UCSD-AML1 (cell line): Measurements from ENCODE around the gene LCN6.
"Not testable (repeated sequence)": the region's sequence is repeated elsewhere in the genome, so short reads cannot be mapped to it uniquely, and the experiment has no call there.

Experiments
- DNase-seq: peaks from one replicate; lab custom pipeline; 2025; ENCODE audit not compliant: unreplicated experiment; lab: John Stamatoyannopoulos, UW

Gene LCN6

GRCh38 chr9:136748201-136748600 is at the start of gene LCN6:
TSS of gene LCN6 (minus strand) at chr9:136748525. CDS start at chr9:136748483, 42 bp downstream.
- DNase-seq, result no peak

- not testable (repeated sequence) for DNase-seq
These were observed 48.5 kb upstream of the LCN6 start for GRCh38 chr9:136796775-136797347.

- DNase-seq, result no peak
These were observed 48.0 kb upstream of the LCN6 start, which contains the start of gene CCDC183 for GRCh38 chr9:136796238-136796774. TSS of gene CCDC183 (plus strand) at chr9:136796338. CDS start at chr9:136796398, 60 bp downstream.

- no peak for DNase-seq
These were observed 46.6 kb upstream of the LCN6 start for GRCh38 chr9:136795000-136795348.

GRCh38 chr9:136794281-136794999 is 46.1 kb upstream of the LCN6 start:
- no peak for DNase-seq

GRCh38 chr9:136793086-136793946 is 45.0 kb upstream of the LCN6 start:
- no peak for DNase-seq

- no peak for DNase-seq
These were observed 44.2 kb upstream of the LCN6 start for GRCh38 chr9:136792321-136793085.

GRCh38 chr9:136791516-136792276 is 43.4 kb upstream of the LCN6 start:
- DNase-seq, result peak; percentile 66

- peak; percentile 100 for DNase-seq
These were observed 42.6 kb upstream of the LCN6 start, which contains the start of gene TMEM141 for GRCh38 chr9:136790640-136791515. TSS of gene TMEM141 (plus strand) at chr9:136791344. CDS start at chr9:136791371, 27 bp downstream.

GRCh38 chr9:136789523-136789937 is 41.2 kb upstream of the LCN6 start:
- no peak for DNase-seq

- DNase-seq, result not testable (repeated sequence)
These were observed 40.6 kb upstream of the LCN6 start for GRCh38 chr9:136788644-136789522.

- DNase-seq, result peak; percentile 68
These were observed 39.5 kb upstream of the LCN6 start for GRCh38 chr9:136787690-136788400.

GRCh38 chr9:136786983-136787382 is 38.7 kb upstream of the LCN6 start:
- DNase-seq, result not testable (repeated sequence)

- DNase-seq, result no peak
These were observed 38.1 kb upstream of the LCN6 start for GRCh38 chr9:136786451-136786850.

- DNase-seq, result not testable (repeated sequence)
These were observed 37.4 kb upstream of the LCN6 start for GRCh38 chr9:136785565-136786355.

- no peak for DNase-seq
These were observed 36.7 kb upstream of the LCN6 start for GRCh38 chr9:136784997-136785361.
